ENCODE results near the gene CAMK2A.
"Not testable (repeated sequence)": the region's sequence is repeated elsewhere in the genome, so short reads cannot be mapped to it uniquely, and the experiment has no call there.

CAMK2A gene

GRCh38 chr5:150248493-150248892 is 41.1 kb downstream of the CAMK2A start:
- not testable (repeated sequence) for H3K9me3 Mint-ChIP-seq; ATAC-seq (replicated peaks; ENCODE audit: extremely low read depth, poor library complexity, severe bottlenecking); DNase-seq (ENCODE audit: low spot score in 2 of 2); H3K4me3 Mint-ChIP-seq; H3K27ac Mint-ChIP-seq (ENCODE audit: low read depth); H3K36me3 Mint-ChIP-seq (ENCODE audit: insufficient read depth); H3K4me1 Mint-ChIP-seq
- peaks cover 32% of the 10 kb centered on the region for H3K27me3 Mint-ChIP-seq

DNA sequence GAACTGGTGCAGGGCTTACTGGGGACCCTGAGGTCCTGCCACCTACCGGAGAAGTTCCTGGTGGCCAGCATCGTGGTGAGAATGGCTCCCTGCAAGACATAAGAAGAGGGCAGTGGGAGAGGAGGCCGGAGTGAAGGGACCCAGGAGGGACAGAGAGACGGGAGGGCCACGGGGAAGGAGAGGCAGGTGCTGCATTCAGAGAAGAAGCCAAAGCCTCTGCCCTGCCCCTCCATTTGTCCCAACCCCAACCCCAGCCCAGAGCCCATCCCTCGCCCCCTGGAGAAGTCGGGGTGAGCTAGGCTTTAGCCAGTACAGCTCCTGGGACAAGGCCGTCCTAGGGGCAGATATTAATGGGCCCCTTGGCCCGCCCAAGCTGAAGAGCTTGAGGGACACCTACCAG is 41.8 kb downstream of the CAMK2A start:
- Mint-ChIP-seq H3K27ac (ENCODE audit: low read depth) (no peak overlapping the region), H3K36me3 (ENCODE audit: insufficient read depth) (no peaks in the 10 kb centered on the region), H3K4me3 (no peak overlapping the region), H3K4me1 (no peaks in the 10 kb centered on the region), H3K9me3 (no peaks in the 10 kb centered on the region), H3K27me3 (peaks cover 32% of the 10 kb centered on the region)
- no peak for ATAC-seq (replicated peaks; ENCODE audit: extremely low read depth, poor library complexity, severe bottlenecking)
- DNase-seq (ENCODE audit: low spot score in 2 of 2): no peak

DNA sequence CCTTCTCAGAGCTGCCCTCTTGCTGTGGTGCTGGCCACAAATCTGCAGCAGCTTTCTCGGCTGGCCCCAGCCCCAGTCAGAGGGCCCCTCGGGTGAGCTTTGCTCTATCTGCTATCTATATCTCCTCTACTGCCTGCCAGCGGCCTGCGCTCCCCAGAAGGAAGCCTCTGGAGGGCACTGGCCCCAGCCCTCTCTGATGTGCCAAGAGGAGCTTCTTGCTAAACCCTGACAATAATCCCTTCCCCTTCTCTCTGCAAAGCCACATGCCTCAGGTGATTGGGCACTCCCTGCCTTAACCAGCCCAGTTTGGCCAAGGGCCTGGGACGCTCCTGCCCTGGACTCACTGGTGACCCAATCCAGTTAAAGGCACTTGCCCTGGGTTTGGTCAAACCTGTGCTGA is 42.7 kb downstream of the CAMK2A start:
- H3K4me1 Mint-ChIP-seq: no peaks in the 10 kb centered on the region
- DNase-seq (ENCODE audit: low spot score in 2 of 2) (no peak), ATAC-seq (replicated peaks; ENCODE audit: extremely low read depth, poor library complexity, severe bottlenecking) (no peak)
- no peaks in the 10 kb centered on the region for H3K36me3 Mint-ChIP-seq (ENCODE audit: insufficient read depth)
- no peaks in the 10 kb centered on the region for H3K9me3 Mint-ChIP-seq
- no peak overlapping the region for H3K27ac Mint-ChIP-seq (ENCODE audit: low read depth)
- peaks cover 32% of the 10 kb centered on the region for H3K27me3 Mint-ChIP-seq
- H3K4me3 Mint-ChIP-seq: no peak overlapping the region

GRCh38 chr5:150246429-150246828 is 43.1 kb downstream of the CAMK2A start:
- H3K27me3 Mint-ChIP-seq: peaks cover 32% of the 10 kb centered on the region
- no peak overlapping the region for H3K4me3 Mint-ChIP-seq
- H3K27ac Mint-ChIP-seq (ENCODE audit: low read depth): no peak overlapping the region
- H3K9me3 Mint-ChIP-seq: no peaks in the 10 kb centered on the region
- no peaks in the 10 kb centered on the region for H3K4me1 Mint-ChIP-seq
- DNase-seq (ENCODE audit: low spot score in 2 of 2) (no peak), ATAC-seq (replicated peaks; ENCODE audit: extremely low read depth, poor library complexity, severe bottlenecking) (no peak)
- no peaks in the 10 kb centered on the region for H3K36me3 Mint-ChIP-seq (ENCODE audit: insufficient read depth)

DNA sequence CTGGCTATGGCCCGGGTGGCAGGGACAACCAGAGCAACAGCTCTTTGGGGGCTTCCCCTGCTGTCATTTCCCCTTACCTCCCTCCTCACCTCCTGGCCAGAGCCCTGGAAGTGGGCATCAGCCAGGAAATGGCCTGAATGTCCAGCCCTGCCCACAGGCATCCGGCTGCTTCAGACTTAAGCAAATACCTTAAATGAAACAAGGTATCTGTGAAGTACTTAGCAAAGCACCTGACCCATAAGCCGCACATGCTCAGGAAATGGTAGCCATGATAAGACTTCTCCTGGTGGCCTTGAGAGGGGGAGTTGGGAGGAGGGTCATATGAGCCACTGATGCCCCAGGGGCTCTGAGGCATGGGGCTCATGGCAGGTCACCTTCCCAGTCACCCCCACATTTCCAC is 43.8 kb downstream of the CAMK2A start:
- DNase-seq (ENCODE audit: low spot score in 2 of 2) (no peak), ATAC-seq (replicated peaks; ENCODE audit: extremely low read depth, poor library complexity, severe bottlenecking) (no peak)
- Mint-ChIP-seq H3K27me3 (peaks cover 32% of the 10 kb centered on the region), H3K27ac (ENCODE audit: low read depth) (no peak overlapping the region), H3K36me3 (ENCODE audit: insufficient read depth) (no peaks in the 10 kb centered on the region), H3K4me1 (no peaks in the 10 kb centered on the region), H3K4me3 (no peak overlapping the region), H3K9me3 (no peaks in the 10 kb centered on the region)

GRCh38 chr5:150245111-150245789 is 44.3 kb downstream of the CAMK2A start:
- Mint-ChIP-seq H3K27me3 (peaks cover 31% of the 10 kb centered on the region), H3K36me3 (ENCODE audit: insufficient read depth) (no peaks in the 10 kb centered on the region), H3K4me3 (no peak overlapping the region), H3K9me3 (no peaks in the 10 kb centered on the region), H3K27ac (ENCODE audit: low read depth) (no peak overlapping the region), H3K4me1 (no peaks in the 10 kb centered on the region)
- ATAC-seq (replicated peaks; ENCODE audit: extremely low read depth, poor library complexity, severe bottlenecking) (no peak), DNase-seq (ENCODE audit: low spot score in 2 of 2) (no peak)

DNA sequence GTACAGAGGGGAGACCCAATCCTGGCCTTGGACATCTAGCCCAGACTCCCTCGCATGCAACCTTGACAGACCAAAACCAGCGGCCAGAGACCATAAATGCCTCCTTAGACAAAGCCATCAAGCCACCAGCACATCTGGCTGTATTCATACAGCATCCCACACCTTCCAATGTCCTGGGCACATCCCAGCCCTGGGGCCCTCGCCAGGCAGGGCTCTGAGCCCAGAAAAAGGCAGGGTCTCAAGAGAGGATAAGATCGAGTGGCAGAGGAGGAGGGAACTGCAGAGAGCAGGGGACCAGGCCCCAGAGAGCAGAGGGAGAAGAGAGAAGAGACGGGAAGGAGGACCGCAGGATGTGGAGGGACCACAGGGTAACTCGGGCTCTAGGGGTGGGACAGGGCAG is 45.4 kb downstream of the CAMK2A start:
- Mint-ChIP-seq H3K27ac (ENCODE audit: low read depth) (no peak overlapping the region), H3K9me3 (no peaks in the 10 kb centered on the region), H3K4me3 (no peak overlapping the region), H3K4me1 (no peaks in the 10 kb centered on the region), H3K27me3 (peaks cover 20% of the 10 kb centered on the region), H3K36me3 (ENCODE audit: insufficient read depth) (no peaks in the 10 kb centered on the region)
- DNase-seq (ENCODE audit: low spot score in 2 of 2) (no peak), ATAC-seq (replicated peaks; ENCODE audit: extremely low read depth, poor library complexity, severe bottlenecking) (no peak)

GRCh38 chr5:150243590-150243989 is 46.0 kb downstream of the CAMK2A start:
- Mint-ChIP-seq H3K9me3 (no peaks in the 10 kb centered on the region), H3K36me3 (ENCODE audit: insufficient read depth) (no peaks in the 10 kb centered on the region), H3K4me3 (no peak overlapping the region), H3K4me1 (no peaks in the 10 kb centered on the region), H3K27ac (ENCODE audit: low read depth) (no peak overlapping the region), H3K27me3 (peaks cover 20% of the 10 kb centered on the region)
- ATAC-seq (replicated peaks; ENCODE audit: extremely low read depth, poor library complexity, severe bottlenecking): no peak
- no peak for DNase-seq (ENCODE audit: low spot score in 2 of 2)

GRCh38 chr5:150242251-150242894 is 47.2 kb downstream of the CAMK2A start:
- Mint-ChIP-seq H3K27me3 (peaks cover 20% of the 10 kb centered on the region), H3K4me3 (no peak overlapping the region), H3K4me1 (no peaks in the 10 kb centered on the region), H3K36me3 (ENCODE audit: insufficient read depth) (no peaks in the 10 kb centered on the region), H3K9me3 (no peaks in the 10 kb centered on the region), H3K27ac (ENCODE audit: low read depth) (no peak overlapping the region)
- DNase-seq (ENCODE audit: low spot score in 2 of 2) (no peak), ATAC-seq (replicated peaks; ENCODE audit: extremely low read depth, poor library complexity, severe bottlenecking) (no peak)

GRCh38 chr5:150241298-150242160 is 48.0 kb downstream of the CAMK2A start:
- no peaks in the 10 kb centered on the region for H3K4me1 Mint-ChIP-seq
- ATAC-seq (replicated peaks; ENCODE audit: extremely low read depth, poor library complexity, severe bottlenecking): no peak
- no peaks in the 10 kb centered on the region for H3K36me3 Mint-ChIP-seq (ENCODE audit: insufficient read depth)
- DNase-seq (ENCODE audit: low spot score in 2 of 2): no peak
- no peak overlapping the region for H3K27ac Mint-ChIP-seq (ENCODE audit: low read depth)
- H3K4me3 Mint-ChIP-seq: no peak overlapping the region
- no peaks in the 10 kb centered on the region for H3K9me3 Mint-ChIP-seq
- H3K27me3 Mint-ChIP-seq: peaks cover 20% of the 10 kb centered on the region

DNA sequence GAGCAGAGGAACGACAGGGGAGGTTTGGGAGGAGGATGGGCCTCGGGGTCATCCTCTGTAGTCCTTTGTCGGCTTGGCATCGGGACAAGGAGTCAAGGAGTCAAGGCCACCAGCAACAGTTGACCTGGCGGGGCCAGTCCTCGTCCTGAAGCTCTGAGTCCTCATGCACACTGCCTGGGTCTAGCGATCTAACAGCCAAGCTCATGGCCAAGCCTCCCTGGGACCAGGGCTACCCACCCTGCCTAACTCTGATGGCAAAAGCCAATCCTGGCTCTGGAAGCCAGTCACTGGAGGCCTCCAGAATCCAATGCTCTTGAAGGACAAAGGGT is 49.8 kb downstream of the CAMK2A start:
- Mint-ChIP-seq H3K27ac (ENCODE audit: low read depth) (no peak overlapping the region), H3K4me3 (no peak overlapping the region), H3K27me3 (peaks cover 9% of the 10 kb centered on the region), H3K9me3 (no peaks in the 10 kb centered on the region), H3K36me3 (ENCODE audit: insufficient read depth) (no peaks in the 10 kb centered on the region), H3K4me1 (no peaks in the 10 kb centered on the region)
- no peak for DNase-seq (ENCODE audit: low spot score in 2 of 2)
- no peak for ATAC-seq (replicated peaks; ENCODE audit: extremely low read depth, poor library complexity, severe bottlenecking)

DNA sequence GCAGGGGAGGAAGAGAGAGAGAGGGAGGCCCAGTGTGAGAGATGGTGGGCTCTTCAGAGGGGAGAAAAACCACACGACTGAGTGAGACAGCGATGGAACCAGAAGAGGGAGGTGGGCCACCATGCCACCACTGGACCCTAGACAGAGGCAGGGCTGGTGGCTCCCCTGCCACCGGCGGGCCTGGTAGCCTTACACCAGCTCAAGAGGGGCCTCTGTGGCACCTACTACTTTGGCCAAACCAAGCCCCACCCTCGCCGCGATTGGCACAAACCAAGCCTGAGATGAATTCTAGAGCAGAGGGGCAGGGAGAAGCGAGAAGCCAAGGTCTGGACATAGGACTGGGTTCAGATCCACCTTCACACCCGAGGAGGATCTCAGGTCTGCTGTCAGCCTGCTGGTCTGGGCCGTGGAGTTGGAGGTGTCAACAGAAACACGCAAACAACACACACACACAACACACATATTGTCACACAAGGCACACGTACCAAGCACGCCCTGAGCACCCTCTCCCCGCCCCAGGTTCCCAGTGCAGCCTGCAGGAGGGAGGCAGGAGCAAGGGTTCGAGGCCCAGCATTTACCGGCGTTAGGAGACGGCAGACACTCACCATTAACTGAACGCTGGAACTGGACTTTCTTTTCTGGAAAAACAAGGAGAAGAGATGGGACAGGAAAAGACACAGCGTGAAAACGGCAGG is 50.3 kb downstream of the CAMK2A start:
- Mint-ChIP-seq H3K27me3 (peaks cover 5% of the 10 kb centered on the region), H3K27ac (ENCODE audit: low read depth) (no peak overlapping the region), H3K4me3 (no peak overlapping the region), H3K9me3 (no peaks in the 10 kb centered on the region), H3K36me3 (ENCODE audit: insufficient read depth) (no peaks in the 10 kb centered on the region), H3K4me1 (no peaks in the 10 kb centered on the region)
- ATAC-seq (replicated peaks; ENCODE audit: extremely low read depth, poor library complexity, severe bottlenecking) (no peak), DNase-seq (ENCODE audit: low spot score in 2 of 2) (no peak)

Data from central memory CD8-positive, alpha-beta T cell (primary cell).